GM21526 (cell line): ENCODE results near the gene TNPO1.

Experiments used
- ATAC-seq: cut with Tn5 transposase; IDR thresholded peaks from one replicate; pipeline ENCODE4 v1.9.1; 2021; ENCODE audit warnings: moderate library complexity; ENCODE audit not compliant: unreplicated experiment, low FRiP score

The TNPO1 gene

DNA sequence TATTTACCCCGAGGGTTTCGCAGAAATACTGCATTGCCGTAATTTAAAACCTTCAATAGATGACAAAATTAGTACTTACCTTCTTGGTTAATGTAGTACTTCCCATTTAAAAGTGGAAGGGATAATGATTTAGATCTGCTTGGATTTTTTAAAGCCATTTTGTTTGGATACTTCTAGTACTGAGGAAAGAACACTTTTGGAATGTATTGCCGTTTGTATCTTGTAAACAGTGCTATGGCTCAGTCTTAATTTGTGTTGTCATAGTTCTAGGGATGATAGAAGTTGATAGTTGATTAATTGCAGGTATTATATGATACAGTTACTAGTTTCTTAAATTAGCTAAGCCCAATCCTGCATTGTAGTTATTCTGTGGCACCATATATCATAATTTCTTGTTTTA, 33.1 kb downstream of the TNPO1 start:
- ATAC-seq = no peak

DNA sequence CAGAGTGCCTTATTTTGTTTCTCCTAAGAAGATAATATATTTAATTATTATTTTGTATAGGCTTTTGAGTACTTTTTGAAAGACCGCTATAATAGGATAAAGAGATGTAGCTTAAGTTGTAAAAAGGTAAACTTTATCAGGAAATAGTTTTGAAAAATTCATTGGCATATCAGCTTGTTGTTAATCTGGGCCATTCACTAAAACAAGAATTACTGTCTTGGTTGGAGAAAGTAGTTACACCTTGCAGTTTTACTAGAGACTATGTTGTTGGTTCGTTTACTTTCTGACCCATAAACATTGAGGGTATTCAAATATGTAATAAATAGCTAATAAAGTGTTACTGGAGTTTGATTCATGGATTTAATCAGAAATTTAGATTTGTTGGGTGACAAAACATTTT, 33.7 kb downstream of the TNPO1 start:
- no peak for ATAC-seq

DNA sequence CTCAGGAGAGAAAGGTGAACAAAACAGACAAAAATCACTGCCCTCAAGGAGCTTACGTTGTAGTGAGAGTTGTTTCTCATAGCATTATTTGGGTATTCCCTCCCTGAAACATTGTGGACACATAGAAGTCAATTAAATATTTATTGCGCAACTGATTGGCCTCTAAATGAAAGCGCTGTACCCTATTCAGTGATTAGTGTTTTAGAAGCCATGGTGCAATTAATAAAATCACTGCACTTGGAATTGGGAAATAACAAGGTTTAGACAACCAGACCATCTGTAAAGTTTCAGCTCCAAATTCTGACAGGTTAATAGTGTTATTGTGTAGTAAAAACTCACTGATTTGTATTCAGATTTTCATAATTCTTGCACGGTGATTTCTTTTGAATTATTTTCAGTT, 35.9 kb downstream of the TNPO1 start:
- ATAC-seq = no peak

DNA sequence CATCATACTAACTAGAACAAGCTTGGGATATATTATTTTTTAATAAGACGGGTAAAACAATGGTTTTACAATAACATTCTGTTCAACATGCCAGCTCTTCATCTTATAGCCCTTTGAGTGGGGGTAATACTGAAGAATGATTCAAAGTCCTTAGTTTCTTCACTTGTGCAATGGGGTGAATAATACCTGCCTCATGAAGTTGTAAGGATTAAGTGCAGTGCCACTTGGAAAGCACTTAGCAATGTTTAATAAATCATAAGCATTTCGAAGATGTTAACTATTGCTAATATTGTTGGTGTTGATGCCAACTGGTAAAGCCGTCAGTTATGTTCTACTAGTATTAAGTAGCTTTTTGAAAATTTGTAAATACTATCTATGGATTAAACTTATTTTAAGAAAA, 38.0 kb downstream of the TNPO1 start:
- ATAC-seq = no peak

DNA sequence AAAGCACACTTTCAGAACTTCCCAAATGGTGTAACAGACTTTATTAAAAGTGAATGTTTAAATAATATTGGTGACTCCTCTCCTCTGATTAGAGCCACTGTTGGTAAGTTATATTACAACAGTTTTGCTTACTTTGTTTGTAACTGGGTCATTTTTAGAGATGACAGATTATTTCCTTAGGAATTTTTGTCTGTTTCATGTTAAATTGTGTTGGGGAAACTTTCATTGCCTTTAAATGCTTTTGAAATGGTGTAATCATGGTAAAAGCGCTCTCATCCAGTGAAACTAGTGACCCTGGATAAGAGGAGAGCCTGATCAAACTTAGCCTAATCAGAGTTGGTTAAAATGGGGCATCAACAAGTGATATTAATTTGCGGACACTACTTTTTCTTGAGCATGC, 39.4 kb downstream of the TNPO1 start:
- no peak for ATAC-seq

DNA sequence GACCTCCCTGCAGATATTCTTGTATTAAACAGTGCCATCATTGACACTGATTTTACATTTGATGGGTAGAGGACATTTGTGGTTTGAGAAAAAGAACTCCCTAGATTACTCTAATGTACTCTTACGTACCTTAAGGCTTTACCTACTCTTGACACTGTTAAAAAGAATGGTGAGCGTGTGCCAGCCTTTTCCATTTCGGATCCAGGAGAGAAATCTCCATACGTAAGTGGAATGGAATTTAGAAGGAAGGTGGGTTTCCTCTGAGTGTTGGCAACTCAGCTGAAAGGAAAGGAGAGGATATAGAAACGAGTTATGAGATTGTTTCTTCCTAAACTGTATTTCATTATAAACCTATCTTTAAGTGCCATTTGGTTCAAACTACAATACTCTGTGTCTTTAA, 40.9 kb downstream of the TNPO1 start:
- no peak for ATAC-seq

DNA sequence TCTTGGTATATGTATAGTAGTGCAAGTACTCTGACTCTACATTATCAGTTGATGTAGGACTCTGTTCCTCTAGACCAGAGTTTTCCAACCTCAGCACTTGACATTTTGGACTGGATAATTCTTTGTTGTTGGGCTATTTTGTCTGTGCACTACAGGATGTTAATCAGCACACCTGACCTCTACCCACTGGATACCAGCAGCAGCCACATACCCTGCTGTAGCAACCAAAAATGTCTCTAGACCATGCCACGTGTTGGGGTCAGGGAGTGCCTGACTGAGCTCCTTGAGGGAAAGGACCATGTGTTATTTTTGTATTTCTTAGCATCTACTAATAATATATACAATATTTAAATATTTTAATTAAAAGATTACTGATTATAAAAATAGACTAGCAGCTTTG, 42.7 kb downstream of the TNPO1 start:
- no peak for ATAC-seq

DNA sequence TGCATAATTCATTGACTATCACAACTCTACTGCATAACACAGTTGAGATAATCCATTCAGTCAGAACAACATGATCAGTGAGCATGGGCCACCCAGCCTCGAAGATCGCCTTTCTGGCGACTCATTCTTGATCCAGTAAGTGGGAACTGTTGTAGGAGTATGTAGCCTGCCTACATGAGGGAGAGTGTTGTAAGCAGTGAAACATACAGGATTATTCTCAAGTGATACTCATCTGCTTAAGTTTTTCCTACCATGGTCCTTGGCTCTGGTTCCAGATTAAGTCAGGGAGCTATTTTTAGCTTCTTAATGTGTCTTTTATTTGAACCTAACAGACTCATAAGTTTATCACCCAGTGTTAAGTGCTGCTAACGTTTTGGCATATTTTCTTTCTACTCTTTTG, 44.0 kb downstream of the TNPO1 start:
- ATAC-seq = no peak

DNA sequence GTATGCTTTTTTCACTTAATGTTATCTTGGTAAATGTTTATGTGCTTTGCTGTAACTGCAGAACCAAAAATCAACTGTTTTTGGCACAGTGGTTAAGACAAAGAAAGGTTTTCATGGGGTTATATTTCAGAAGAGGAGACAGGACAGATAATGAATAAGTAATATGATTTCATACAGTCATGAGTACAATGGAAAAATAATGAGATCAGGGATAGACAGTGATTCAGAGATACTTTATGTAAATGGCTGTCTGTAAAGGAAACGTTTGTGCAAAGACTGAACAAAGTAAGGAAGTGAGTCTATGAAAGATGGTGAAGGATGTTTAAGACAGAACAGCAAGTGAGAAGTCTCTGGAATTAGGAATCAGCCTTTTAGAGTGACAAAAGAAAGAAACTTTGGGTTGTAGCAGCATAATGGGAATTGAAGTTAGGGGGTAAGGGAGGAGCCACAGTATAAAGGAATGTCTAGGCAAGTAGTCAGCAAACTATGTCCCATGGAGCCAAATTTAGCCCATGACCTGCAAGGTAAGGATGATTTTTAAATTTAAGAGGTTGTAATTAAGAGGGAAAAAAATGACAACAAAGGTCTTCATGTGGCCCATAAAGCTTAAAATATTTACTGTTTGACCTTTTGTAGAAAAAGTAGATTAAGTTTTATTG, 55.0 kb downstream of the TNPO1 start:
- no peak for ATAC-seq

DNA sequence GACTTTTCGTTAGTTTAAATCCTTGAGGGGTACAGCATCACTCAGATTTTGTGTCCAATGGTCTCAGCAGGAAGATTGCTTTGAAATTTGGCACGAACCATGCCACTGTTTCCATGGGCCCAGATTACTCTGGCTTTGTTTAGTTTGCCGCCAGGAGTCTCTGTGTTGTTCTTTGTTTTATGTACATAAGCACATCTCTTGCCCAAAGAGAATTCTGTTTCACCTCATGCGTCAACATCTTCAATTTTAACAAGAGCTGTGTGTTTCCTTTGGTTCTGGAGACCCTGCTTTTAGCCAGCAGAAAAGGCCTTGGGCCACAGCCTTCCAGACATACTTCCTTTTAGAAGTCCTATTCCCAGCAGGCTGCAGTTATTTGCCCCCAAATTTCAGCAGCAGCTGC, 62.4 kb downstream of the TNPO1 start:
- ATAC-seq = no peak

DNA sequence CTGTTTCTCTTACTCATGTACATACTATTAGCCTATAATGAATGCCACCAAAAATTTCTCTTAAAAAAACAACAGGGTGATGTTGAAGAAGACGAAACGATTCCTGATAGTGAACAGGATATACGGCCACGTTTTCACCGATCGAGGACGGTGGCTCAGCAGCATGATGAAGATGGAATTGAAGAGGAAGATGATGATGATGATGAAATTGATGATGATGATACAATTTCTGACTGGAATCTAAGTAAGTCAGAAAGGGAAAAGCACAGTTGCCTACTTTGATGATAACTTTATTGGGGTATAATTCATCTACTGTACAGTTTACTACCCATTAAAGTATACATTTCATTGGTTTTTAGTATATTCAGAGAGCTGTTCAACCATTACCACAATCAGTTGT, 66.5 kb downstream of the TNPO1 start:
- ATAC-seq = no peak

DNA sequence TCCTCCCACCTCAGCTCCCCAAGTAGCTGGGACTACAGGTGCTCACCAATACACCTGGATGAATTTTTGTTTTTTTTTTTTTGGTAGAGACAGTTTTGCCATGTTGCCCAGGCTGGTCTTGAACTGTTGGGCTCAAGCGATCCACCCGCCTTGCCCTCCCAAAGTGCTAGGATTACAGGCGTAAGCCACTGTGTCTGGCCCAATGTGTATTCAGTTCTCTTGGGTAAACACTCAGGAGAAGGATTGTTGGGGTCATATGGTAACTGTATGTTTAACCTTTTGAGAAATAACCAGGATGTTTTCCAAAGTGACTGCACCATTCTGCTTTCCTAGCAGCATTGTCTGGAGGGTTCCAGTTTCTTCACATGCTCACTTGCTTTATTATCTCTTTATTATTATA, 67.4 kb downstream of the TNPO1 start:
- no peak for ATAC-seq

DNA sequence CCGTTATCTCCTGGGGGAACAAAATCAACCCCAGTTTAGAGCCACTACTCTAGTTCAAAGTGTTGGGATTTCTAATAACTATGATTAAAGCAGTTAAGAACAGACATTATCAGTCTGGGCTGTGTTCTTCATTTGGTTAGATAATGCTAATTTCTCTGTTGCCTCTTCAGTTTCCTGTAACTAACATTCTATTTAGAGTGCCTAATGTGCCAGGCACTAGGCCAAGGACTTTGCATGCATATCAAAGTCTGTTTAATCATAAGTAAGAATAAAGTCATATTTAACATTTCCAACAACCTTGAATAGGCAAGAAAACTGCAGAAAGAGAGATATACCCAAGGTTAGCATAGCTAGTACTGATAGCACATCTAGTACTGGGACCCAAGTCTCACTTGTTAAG, 68.4 kb downstream of the TNPO1 start:
- ATAC-seq = no peak

DNA sequence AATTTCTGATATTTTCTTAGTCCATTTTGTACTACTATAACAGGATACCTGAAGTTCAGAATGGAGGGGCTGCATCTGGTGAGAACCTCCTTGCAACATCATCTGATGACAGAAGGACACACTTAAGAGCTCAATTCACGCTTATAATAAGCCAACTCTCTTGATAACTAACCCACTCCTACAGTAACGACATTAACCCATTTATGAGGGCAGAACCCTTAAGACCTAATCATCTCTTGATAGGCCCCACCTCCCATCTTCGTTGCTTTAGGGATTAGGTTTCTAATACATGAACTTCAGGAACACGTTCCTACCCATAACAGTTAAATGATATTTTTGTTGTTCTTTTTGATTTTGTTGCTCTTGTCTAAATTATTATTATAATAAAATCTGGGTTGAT, 69.4 kb downstream of the TNPO1 start:
- ATAC-seq = no peak

DNA sequence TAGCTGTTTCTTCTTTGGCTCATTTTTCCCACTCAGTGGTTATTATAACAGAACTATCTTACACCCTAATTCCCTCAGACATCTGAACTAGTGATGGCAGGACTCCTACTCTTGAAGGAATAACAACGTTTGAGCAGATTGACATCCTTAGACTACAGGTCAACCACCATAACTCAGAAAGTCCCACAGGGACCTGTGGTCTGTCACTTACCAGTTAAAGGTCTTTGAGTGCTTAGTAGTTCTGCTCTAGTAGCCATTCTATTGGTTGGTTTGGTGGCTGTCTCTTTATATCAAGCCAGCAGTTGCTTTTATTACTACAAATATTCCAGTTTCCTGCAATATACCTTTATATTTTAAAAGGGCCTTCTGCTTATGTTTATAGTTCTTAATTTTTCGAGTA, 72.1 kb downstream of the TNPO1 start:
- no peak for ATAC-seq

DNA sequence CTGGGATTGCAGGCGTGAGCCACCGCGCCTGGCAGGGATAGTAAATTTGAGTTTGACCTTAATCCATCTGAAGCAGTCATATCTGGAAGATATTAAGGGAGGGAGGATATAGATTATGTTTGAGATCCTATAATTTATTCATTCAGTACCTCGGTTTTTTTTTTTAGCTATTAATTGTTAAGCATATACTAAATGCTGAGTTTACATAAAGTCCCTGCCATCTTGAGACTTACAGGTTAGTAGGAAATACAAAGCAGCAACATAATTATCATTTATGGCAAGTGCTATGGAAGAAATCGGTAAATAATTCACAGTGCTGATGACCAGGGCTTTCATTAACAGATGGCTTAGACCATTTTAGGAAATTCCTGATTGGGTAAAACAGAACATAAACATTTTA, 72.9 kb downstream of the TNPO1 start:
- ATAC-seq = no peak

DNA sequence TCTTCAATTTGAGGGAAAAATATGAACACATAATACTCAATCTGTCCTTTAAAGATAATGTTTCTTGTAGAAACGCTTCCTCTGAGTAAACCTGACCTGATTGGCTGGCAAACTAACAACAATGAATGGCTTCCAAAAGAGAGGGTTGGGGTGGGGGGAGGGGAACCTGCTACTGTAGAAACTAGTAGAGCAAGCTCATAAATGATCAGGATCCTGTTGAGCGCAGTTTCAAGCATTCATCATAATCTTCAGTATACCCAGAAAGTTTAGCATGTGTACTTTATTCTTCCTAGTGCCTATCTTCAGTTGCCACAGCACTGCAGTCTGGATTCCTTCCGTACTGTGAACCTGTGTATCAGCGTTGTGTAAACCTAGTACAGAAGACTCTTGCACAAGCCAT, 76.4 kb downstream of the TNPO1 start:
- no peak for ATAC-seq

DNA sequence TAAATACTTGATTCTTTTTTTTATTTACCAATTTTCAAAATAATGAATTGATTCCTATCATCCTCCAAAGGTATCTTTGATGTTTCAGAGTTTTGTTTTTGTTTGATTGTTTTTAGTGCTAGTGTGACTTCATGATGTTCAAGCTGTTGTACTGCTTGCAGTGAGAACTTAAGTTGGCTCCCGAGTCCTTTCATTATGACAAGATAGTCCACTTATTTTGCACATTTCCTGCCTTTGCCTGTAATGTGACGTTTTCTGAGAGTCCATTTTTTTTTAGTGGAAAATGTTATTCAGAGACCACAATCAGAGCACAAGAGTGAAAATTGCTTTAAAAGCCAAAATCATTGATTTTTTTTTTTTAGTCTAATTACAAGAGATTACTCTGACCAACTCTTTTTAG, 79.3 kb downstream of the TNPO1 start:
- no peak for ATAC-seq

DNA sequence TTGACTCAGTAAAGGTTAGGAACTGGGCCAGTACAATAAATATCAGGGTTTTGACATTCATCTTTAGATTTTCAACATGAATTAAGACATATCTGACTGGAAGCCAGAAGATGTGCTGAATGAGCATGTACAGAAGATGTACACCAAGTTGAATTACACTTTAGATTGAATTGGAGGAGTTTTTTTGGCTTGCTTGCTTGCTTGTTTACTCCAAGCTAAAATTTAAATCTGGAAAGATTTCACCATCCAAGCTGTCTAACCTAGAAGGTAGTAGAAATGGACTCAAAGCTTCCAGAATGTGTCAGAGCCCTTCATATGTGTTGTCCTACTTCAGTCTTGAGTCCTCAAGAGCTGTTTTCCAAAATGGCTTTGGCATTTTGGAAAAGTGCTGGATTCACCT, 90.3 kb downstream of the TNPO1 start:
- ATAC-seq = no peak

DNA sequence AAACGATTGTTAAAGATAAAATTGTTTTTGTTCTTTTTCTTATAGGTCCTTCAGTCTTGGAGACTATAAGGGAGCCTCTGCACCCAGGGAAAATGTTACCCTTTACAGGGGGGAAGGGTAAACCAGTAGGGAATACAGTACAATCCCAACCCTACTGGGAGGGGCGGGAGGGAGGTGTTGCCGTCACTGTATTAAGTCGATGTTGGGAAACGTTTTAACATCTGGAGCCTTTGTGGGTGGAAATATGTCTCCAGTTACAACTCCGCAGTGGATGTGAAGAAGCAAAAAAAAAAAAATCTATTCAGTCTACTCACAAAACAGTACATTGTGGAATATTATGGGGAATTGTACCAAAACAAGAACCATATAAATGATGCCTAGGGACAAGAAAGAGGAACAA, 92.2 kb downstream of the TNPO1 start:
- ATAC-seq = no peak

DNA sequence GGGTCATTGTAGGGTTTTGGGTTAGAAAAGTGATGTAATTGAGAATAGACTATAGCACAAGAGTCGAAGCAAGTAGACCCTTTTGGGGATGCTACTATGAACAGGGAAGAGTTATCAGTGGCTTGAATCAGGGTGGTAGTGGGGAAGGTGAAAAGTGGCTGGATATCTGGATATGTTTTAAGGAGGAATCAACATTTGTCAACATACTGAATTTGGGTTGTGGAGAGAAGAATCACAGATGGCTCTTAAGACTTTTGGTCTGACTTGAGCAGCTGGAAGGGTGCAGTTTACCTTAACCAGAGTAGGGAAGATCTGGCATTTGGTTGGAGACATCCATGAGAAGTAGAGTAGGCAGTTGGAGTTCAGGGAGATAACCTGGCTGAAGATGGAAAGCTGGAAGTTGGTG, 100.9 kb downstream of the TNPO1 start:
- ATAC-seq = no peak

DNA sequence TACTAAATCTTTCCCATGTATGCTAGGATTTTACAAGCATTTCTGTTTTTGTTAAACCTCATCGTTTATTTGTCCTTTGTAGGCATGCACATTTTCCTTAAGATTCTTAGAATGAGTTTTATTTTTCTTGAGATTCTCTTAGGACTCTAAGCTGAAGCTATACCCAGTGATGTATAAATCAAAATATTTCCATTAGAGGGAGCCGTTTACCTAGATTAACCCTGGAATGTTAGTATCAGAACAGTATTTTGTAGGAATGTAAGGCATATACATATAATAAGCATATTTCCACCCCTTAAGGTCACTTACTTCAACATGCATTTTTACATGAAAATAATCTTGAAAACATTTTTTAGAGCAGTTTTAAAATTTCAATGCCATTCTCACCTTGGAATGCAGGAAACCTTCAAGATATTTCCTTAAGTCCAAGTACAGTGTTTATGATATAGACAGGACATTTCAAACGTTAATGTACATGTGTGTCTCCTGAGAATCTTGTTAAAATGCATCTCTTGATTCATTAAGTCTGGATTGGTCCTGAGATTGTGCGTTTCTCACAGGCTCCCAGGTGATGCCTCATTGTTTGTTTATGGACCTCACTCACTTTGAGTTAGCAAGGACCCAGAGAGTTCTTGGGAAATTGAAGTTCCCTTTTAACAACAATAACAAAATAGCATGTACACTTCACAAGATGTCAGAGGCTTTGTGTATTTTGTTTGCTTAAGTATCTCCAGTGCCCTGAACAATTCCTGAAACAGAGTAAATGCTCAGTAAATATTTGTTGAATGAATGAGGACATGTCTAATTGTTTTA, 104.4 kb downstream of the TNPO1 start:
- ATAC-seq = no peak
